ENCODE data around the gene ZNF701.
"Not testable (repeated sequence)": the region's sequence is repeated elsewhere in the genome, so short reads cannot be mapped to it uniquely, and the experiment has no call there.

DNA sequence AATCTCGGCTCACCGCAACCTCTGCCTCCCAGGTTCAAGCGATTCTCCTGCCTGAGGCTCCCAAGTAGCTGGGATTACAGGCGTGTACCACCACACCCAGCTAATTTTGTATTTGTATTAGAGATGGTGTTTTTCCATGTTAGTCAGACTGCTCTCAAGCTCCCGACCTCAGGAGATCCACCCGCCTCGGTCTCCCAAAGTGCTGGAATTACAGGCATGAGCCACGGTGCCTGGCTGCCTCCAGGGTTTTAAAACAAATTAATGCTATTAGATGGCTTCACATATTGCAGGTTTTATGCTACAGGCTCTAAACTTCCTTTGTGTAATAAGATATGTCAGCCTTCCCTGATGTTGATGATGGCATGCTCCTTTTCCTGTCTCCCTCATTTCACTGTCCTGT is 8.5 kb upstream of the ZNF701 start:
- TF ChIP-seq HOXA3 (CRISPR knock-in tag; IDR thresholded peaks at IDR 0.05); POLR2A (IDR thresholded peaks at IDR 0.05; ENCODE audit: insufficient read depth in 1 of 2, low read depth in 2 of 2, low read length in 2 of 2); SP1 (IDR thresholded peaks at IDR 0.05); SP1 (CRISPR knock-in tag; IDR thresholded peaks at IDR 0.05); ZZZ3 (CRISPR knock-in tag; IDR thresholded peaks at IDR 0.05; ENCODE audit: borderline replicate concordance); CHD2 (IDR thresholded peaks at IDR 0.05; ENCODE audit: low read depth, low read length); POLR2AphosphoS5 (IDR thresholded peaks at IDR 0.05; ENCODE audit: low read depth, low read length); RORA (CRISPR knock-in tag; IDR thresholded peaks at IDR 0.05); RFX5 (IDR thresholded peaks at IDR 0.05; ENCODE audit: low read depth, low read length); ZNF550 (CRISPR knock-in tag; IDR thresholded peaks at IDR 0.05; ENCODE audit: borderline replicate concordance); POLR2AphosphoS2 (IDR thresholded peaks at IDR 0.05; ENCODE audit: low read depth, low read length); PRPF4 (IDR thresholded peaks at IDR 0.05; ENCODE audit: low read depth, low read length, poor library complexity, severe bottlenecking): not testable (repeated sequence)
- TF ChIP-seq, protein P1, sequence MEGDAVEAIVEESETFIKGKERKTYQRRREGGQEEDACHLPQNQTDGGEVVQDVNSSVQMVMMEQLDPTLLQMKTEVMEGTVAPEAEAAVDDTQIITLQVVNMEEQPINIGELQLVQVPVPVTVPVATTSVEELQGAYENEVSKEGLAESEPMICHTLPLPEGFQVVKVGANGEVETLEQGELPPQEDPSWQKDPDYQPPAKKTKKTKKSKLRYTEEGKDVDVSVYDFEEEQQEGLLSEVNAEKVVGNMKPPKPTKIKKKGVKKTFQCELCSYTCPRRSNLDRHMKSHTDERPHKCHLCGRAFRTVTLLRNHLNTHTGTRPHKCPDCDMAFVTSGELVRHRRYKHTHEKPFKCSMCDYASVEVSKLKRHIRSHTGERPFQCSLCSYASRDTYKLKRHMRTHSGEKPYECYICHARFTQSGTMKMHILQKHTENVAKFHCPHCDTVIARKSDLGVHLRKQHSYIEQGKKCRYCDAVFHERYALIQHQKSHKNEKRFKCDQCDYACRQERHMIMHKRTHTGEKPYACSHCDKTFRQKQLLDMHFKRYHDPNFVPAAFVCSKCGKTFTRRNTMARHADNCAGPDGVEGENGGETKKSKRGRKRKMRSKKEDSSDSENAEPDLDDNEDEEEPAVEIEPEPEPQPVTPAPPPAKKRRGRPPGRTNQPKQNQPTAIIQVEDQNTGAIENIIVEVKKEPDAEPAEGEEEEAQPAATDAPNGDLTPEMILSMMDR (CRISPR knock-in tag; IDR thresholded peaks at IDR 0.05), result not testable (repeated sequence)
- TF ChIP-seq, protein P2, sequence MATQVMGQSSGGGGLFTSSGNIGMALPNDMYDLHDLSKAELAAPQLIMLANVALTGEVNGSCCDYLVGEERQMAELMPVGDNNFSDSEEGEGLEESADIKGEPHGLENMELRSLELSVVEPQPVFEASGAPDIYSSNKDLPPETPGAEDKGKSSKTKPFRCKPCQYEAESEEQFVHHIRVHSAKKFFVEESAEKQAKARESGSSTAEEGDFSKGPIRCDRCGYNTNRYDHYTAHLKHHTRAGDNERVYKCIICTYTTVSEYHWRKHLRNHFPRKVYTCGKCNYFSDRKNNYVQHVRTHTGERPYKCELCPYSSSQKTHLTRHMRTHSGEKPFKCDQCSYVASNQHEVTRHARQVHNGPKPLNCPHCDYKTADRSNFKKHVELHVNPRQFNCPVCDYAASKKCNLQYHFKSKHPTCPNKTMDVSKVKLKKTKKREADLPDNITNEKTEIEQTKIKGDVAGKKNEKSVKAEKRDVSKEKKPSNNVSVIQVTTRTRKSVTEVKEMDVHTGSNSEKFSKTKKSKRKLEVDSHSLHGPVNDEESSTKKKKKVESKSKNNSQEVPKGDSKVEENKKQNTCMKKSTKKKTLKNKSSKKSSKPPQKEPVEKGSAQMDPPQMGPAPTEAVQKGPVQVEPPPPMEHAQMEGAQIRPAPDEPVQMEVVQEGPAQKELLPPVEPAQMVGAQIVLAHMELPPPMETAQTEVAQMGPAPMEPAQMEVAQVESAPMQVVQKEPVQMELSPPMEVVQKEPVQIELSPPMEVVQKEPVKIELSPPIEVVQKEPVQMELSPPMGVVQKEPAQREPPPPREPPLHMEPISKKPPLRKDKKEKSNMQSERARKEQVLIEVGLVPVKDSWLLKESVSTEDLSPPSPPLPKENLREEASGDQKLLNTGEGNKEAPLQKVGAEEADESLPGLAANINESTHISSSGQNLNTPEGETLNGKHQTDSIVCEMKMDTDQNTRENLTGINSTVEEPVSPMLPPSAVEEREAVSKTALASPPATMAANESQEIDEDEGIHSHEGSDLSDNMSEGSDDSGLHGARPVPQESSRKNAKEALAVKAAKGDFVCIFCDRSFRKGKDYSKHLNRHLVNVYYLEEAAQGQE (IDR thresholded peaks at IDR 0.05; ENCODE audit: borderline replicate concordance in 1 of 2, low read depth in 1 of 2, low read length in 2 of 2), result not testable (repeated sequence)
- TF ChIP-seq, protein P3, sequence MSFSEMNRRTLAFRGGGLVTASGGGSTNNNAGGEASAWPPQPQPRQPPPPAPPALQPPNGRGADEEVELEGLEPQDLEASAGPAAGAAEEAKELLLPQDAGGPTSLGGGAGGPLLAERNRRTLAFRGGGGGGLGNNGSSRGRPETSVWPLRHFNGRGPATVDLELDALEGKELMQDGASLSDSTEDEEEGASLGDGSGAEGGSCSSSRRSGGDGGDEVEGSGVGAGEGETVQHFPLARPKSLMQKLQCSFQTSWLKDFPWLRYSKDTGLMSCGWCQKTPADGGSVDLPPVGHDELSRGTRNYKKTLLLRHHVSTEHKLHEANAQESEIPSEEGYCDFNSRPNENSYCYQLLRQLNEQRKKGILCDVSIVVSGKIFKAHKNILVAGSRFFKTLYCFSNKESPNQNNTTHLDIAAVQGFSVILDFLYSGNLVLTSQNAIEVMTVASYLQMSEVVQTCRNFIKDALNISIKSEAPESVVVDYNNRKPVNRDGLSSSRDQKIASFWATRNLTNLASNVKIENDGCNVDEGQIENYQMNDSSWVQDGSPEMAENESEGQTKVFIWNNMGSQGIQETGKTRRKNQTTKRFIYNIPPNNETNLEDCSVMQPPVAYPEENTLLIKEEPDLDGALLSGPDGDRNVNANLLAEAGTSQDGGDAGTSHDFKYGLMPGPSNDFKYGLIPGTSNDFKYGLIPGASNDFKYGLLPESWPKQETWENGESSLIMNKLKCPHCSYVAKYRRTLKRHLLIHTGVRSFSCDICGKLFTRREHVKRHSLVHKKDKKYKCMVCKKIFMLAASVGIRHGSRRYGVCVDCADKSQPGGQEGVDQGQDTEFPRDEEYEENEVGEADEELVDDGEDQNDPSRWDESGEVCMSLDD (CRISPR knock-in tag; IDR thresholded peaks at IDR 0.05; ENCODE audit: borderline replicate concordance), result not testable (repeated sequence)

All from HepG2 (cell line).